Keratinocyte (primary cell): Measurements from ENCODE around the gene ECSCR.

Source experiments
- EZH2 ChIP-seq: IDR thresholded peaks from one replicate; pipeline ENCODE4 v1.6.1; 2012; ENCODE audit warnings: inconsistent platforms, mild to moderate bottlenecking, low read length, moderate library complexity
- TF ChIP-seq, protein P1 (sequence below), 3 experiments: IDR thresholded peaks in 1 of 3; conservative IDR thresholded peaks in 1 of 3; optimal IDR thresholded peaks in 1 of 3; 2 replicates in 2 of 3; 3 replicates in 1 of 3; pipeline versions ENCODE3 to v1.5.1; 2011; ENCODE audit warnings: low read length in 3 of 3, mild to moderate bottlenecking in 3 of 3, moderate library complexity in 2 of 3, control low read depth in 1 of 3, inconsistent platforms in 1 of 3; ENCODE audit not compliant: insufficient read depth in 2 of 3; ENCODE audit errors: extremely low read depth in 1 of 3

DNA sequence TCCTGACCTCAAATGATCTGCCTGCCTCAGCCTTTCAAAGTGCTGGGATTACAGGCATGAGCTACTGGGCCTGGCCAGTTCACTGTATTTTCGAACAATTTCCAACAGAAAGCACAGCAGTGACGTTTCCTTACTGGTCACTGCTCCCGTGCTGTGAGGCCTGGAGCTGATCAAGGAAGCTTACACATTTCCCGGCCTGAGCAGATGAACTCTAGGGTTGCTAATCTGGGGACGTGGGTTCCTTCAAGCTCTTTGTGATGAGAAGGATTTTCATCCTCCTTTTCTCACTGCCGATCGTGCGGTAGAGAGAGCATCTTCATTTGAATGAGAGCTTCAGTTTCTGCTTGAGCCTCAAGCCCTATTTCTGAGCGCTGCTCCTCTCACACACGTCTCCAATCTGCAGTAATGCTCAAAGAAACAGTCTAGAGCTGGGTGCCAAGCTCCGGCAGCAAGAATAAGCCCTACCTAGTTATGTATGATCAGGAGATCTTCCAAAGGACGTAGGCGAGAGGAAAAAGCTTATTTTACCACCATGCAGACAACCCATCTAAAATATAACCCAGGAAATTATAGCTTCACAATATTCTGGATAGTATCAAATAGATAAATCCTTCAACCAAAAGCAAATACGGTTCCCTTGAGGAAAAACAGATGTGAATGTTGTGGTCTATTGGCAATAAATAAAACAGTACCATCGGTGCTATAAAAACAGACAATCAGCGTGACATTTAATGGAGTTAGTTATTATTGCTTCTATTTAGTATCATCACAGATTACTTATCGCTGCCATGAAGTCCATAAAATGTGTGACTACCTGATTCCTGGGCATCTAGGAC lies 51.3 kb downstream of the ECSCR start:
- TF ChIP-seq, protein P1, sequence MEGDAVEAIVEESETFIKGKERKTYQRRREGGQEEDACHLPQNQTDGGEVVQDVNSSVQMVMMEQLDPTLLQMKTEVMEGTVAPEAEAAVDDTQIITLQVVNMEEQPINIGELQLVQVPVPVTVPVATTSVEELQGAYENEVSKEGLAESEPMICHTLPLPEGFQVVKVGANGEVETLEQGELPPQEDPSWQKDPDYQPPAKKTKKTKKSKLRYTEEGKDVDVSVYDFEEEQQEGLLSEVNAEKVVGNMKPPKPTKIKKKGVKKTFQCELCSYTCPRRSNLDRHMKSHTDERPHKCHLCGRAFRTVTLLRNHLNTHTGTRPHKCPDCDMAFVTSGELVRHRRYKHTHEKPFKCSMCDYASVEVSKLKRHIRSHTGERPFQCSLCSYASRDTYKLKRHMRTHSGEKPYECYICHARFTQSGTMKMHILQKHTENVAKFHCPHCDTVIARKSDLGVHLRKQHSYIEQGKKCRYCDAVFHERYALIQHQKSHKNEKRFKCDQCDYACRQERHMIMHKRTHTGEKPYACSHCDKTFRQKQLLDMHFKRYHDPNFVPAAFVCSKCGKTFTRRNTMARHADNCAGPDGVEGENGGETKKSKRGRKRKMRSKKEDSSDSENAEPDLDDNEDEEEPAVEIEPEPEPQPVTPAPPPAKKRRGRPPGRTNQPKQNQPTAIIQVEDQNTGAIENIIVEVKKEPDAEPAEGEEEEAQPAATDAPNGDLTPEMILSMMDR (optimal IDR thresholded peaks at IDR 0.05 in 1 of 3, IDR thresholded peaks at IDR 0.05 in 1 of 3, conservative IDR thresholded peaks at IDR 0.05 in 1 of 3; ENCODE audit: extremely low read depth in 1 of 3, insufficient read depth in 2 of 3, low read length in 3 of 3), result no peak
- TF ChIP-seq EZH2, result no peak
